Inflammatory macrophage (primary cell): ENCODE data around the gene LARGE1.

Source experiments
- DNase-seq, 2 donors: peaks; one replicate each; pipeline ENCODE4 v3.0.0-alpha.2; 2020 to 2022

LARGE1 gene

GRCh38 chr22:33717694-33718396, 202.4 kb downstream of the LARGE1 start:
- no peak for DNase-seq

DNA sequence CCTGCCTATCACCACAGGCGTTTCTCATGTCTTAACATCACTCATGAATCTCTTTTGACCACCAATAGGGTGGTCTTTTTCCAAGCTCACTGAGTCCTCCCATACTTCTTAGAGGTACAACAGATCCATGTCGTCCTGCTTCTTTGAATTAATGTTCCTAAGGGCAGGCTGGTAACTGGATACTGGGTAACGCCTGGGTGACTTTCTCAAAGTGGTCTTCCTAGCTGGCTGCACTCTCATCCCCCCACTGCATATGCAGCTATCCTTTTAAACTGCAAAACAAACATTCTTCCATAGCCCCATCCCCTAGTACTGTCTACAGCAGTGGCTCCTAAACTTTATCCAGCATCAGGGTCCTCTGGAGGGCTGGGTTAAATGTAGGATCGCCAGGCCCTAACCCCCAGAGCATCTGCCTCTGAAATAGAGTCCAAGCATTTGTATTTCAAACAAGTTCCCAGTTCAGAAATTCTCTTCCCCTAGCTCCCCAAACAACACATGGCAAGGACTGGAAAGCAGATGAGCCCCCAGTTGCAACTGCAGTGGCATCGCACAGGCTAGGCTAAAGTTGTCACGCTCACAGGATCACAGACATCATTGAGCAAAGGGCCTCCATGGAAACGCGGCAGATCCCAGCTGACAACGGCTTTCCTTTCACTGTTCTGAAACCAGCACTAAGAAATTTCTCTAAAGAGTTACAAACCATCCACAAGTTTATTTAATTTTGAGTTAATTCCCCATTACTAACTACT, 204.9 kb downstream of the LARGE1 start:
- no peak for DNase-seq

DNA sequence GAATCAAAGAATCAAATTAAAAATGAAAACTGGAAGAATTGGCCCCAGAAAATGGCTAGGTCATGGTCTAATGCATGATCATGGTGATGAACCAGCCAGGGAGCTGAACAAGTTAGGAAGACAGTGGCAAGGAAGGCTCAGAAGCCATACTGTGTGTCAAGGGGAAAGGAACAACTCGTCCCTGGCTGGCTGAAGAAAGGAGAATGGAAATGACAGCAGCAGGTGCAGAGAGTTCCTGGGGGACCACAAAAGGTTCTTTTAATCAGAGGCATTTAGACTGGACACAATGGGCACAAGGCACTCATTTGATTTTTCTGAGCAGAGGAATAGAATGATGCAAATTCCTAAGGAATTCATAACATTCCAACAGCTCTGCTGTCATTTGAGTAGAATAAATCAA, 209.9 kb downstream of the LARGE1 start:
- no peak for DNase-seq

DNA sequence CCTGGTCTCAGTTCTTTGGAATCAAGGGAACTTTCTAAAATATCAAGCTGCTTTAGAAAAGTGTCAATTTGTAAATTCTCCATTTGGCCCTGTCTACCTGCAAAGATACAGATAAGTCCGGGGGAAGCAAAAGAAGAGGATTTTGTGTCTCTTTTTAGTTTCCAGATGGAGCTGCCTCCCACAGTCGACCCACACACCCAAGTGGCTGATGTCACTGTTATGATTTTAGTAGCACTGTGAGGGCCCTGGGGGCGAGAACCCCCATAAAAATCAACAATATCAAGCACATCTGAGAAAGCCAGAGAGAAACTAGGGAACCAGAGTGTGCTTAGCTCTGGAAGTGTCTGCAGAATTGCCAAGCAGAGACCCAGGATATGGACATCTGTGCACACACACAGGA, 212.7 kb downstream of the LARGE1 start:
- no peak for DNase-seq

DNA sequence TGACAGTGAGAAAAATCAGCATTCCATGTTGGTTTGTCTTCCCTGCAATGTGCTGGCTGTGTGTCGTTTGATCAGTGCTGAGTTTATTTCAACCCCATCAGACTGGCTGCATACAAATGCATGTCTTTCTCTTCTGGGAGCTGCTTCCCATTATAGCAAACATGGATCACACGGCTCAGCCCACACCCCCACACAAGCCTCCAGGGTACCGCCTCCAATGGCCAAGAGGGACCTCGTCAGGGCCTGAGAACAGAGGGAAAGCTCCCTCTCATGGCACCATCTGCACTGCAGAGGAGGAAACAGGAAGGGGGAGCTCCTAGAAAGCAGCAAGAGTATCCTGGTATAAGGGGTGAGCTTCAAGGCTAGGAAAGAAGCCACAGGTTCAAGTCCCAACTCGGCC, 214.2 kb downstream of the LARGE1 start:
- no peak for DNase-seq

DNA sequence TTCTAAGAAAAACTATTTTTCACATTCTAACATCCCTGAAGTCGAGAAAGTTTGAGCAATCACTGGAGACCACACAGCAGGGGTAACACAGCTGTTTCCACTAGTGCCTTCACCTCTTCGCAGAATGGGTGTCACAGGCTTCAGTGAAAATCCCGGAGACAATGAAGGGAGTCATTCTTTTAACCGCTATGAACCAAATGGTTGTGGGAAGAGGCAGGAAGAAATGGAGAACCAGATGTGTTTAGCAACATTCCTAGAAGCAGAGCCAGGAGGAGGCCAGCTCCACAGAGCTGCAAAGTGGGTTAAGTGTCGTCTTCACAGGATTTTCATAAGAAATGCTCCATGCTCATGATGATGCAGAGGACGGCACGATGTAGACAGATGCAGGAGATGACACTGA, 221.1 kb downstream of the LARGE1 start:
- DNase-seq, result no peak

GRCh38 chr22:33697640-33698039, 222.6 kb downstream of the LARGE1 start:
- no peak for DNase-seq

- no peak for DNase-seq
Measured at GRCh38 chr22:33691057-33691630, 229.1 kb downstream of the LARGE1 start.

- DNase-seq, result no peak
Measured at GRCh38 chr22:33688903-33689302, 231.4 kb downstream of the LARGE1 start.

DNA sequence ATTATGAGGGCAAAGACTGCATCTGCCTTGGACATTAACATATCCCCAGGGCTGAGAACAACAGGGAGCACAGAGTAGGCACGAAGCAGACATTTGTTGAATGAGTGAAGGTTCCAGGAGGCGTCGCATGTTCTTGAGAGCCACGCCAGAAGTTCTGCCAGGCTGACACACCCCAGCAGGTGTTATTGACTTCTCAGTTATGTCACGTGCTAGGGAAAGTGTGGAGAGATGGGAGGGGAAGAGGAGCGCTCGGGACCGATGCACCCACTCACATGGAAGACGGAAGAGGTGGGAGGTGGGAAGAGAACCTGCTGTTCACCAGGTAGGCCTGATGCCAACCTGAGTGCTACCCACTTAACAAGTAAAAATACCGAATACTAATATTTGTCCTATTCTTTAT, 232.8 kb downstream of the LARGE1 start:
- DNase-seq, result no peak

GRCh38 chr22:33684087-33684486, 236.2 kb downstream of the LARGE1 start:
- DNase-seq, result no peak

- DNase-seq, result no peak
Measured at GRCh38 chr22:33682927-33683326, 237.3 kb downstream of the LARGE1 start.

DNA sequence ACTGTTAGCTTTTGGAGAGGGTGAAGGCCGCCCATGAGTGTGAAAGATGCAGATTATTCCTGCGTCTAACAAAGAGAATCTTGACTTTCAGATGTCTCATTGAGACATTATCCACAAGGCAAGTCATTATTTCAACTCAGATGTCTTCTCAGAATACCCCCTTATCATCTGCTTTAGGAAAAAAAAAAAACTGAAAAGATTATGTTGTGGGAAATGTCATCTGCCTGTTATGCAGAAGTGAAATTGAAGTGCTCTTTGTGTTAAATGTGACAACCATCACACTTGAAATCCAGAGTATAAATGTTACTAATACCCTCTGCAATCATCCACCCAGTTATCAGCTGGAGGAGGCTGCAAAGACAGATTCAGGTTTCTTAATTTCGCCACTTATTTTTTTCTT, 239.6 kb downstream of the LARGE1 start:
- no peak for DNase-seq

DNA sequence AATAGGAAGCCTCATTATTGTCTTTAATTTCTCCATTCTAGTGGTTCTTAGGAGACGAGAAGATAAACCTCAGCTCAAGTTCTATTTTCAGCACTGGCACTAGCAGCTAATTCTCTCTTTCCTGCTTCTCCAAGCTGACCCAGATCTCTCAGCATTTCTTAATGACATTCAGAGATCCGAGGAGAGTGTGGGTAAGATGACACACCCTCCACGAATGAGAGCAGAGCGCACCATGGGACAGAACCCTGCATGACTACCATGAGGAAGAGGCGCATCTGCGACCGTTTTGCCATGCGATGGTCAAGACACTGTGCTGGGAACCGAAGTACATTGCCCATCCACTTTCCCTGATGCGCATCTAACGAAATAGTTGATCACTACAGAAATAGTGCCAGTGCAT, 241.8 kb downstream of the LARGE1 start:
- no peak for DNase-seq

DNA sequence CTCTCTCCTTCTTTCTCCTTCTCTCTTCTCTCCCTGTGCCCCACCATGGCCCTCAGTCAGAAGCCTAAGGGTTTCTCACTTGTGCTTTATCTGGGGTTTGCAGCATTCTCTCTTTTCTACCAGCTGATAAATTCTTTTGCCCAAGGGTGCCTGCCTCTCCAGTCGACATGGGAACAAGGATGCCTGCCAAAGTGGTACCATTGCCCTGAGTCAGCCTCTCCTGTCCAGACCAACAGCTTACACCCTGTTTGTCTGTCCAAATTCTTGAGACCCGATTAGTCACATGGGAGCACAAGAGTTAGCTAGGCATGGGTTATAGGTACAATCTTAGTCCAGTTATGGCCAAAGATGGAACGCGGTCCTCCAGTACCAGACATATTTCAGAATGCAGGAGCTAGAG, 242.7 kb downstream of the LARGE1 start:
- DNase-seq, result no peak

DNA sequence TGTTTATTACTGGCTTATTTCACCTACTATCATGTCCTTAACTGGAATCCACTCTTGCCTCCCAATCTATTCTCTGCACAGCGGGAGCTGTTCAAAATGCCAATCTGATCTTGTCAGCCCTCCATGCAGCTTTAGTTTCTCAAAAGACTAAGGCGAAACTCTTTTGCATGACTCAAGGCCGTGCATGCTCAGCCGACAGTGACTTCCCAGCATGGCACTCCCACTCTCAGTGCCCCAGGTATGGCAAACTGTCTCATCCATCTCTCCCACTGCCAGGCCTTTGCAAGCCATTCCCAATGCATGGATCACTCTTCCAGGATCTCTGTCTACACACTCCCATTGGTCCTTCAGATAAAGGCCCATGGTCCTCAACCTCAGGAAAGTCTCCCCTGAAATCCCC, 245.9 kb downstream of the LARGE1 start:
- no peak for DNase-seq

GRCh38 chr22:33669746-33670145, 250.5 kb downstream of the LARGE1 start:
- no peak for DNase-seq

DNA sequence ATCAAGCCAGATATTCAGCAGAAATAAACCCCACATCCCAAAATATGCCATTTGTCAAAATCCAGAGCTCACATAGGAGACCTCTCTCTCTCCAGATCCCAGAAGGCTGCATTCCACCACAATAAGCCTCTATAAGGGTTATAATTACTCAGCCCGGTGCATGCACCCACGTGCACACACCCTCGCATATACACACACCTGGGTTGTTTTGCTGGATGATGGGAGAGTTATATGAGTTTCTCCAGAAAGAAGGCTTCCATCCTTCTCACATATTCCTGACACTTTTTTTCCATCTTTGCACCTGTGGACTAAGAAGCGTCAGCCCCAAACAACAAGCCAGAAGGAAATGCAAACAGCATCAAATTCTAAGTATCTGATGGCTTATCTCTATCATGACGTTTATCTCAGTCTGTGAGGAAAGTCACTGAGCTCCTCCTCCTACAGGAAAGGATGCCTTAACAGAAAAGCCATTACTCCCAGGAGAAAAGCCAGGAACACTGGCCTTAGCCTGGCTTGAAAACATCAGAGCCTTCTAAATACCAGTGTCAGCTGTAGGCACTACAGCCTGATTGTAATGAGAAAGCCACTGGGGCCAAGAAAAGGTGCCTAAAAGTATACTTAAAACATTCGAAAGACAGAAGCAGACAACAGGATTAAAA, 253.2 kb downstream of the LARGE1 start:
- no peak for DNase-seq

GRCh38 chr22:33666279-33666960, 253.9 kb downstream of the LARGE1 start:
- DNase-seq, result no peak

DNA sequence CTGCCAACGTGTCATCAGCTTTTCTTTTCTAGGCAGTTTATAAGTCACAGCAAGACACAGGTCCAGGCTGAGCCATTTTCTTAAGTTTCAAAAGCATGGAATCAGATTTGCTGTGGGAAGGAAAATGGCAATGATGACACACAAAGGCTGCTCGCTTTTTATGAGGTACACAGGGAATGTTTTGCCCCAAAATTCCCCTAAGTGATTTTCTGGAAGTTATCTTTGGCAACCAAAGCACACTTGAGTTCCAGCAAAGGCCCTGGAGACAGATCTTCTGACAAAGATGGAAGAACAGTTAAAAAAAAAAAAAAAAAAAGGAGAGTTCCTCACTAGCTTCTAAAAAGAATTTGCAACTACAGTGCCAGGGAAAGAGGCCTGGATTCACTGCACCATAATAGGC, 260.8 kb downstream of the LARGE1 start:
- no peak for DNase-seq

DNA sequence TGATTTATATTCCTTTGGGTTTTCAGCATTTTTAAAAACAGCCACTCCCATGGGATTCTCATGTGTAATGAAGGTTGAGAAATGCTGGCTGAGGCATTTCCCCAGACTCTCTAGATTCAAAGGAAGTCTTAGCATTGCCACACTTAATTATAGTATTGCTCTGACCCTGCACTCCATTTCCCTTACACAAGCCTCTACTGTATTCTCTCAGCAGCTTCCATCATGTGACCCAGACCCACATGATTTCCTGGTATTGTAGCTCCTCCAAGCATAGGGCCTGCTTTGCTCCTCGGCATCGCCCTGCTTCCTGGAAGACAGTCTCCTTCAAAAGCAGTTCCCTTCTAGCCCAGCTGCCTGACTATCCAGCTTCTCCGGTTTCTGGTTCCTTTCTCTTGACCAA, 261.5 kb downstream of the LARGE1 start:
- DNase-seq, result peak in 1 of 2 donors; percentile 1

GRCh38 chr22:33657670-33658069, 262.6 kb downstream of the LARGE1 start:
- no peak for DNase-seq
